ENCODE results near the gene ITGBL1.

DNA sequence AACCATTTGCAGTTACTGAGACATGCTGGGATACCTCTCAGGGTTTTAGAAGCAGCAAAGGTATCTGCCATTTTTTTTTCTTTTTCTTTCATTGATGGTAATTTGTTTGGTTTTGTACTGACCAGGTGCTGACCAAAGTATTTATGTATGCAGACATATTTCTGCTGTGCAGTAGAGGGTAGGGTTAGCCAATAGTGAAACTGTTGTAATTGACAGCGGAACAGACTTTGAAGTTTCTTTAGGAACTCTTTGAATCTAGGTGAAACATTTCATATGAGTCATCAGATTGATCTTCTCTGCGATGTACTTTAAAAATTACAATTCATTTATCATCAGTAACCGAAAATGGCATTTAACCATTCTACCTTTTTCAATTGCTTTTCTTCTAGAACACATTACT, 63.0 kb downstream of the ITGBL1 start:
- TF ChIP-seq POLR2A (IDR thresholded peaks at IDR 0.05; ENCODE audit: extremely low read depth, insufficient read length) (no peak), MAX (IDR thresholded peaks at IDR 0.05; ENCODE audit: low read depth, low read length) (no peak), MYC (IDR thresholded peaks at IDR 0.05; ENCODE audit: low read depth, low read length) (no peak)
- TF ChIP-seq, protein P1, sequence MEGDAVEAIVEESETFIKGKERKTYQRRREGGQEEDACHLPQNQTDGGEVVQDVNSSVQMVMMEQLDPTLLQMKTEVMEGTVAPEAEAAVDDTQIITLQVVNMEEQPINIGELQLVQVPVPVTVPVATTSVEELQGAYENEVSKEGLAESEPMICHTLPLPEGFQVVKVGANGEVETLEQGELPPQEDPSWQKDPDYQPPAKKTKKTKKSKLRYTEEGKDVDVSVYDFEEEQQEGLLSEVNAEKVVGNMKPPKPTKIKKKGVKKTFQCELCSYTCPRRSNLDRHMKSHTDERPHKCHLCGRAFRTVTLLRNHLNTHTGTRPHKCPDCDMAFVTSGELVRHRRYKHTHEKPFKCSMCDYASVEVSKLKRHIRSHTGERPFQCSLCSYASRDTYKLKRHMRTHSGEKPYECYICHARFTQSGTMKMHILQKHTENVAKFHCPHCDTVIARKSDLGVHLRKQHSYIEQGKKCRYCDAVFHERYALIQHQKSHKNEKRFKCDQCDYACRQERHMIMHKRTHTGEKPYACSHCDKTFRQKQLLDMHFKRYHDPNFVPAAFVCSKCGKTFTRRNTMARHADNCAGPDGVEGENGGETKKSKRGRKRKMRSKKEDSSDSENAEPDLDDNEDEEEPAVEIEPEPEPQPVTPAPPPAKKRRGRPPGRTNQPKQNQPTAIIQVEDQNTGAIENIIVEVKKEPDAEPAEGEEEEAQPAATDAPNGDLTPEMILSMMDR (IDR thresholded peaks at IDR 0.05; ENCODE audit: low read depth, low read length) = no peak
